ENCODE data around the gene LTA. TPM values are rescaled to one million over a fixed set of nuclear protein-coding genes. Genes with fewer than 3 reads are reported as not detected.
"Not testable (repeated sequence)": the region's sequence is repeated elsewhere in the genome, so short reads cannot be mapped to it uniquely, and the experiment has no call there.

Gene LTA
- total RNA-seq, 1 experiment from 2014 or later = 1.1 TPM

DNA sequence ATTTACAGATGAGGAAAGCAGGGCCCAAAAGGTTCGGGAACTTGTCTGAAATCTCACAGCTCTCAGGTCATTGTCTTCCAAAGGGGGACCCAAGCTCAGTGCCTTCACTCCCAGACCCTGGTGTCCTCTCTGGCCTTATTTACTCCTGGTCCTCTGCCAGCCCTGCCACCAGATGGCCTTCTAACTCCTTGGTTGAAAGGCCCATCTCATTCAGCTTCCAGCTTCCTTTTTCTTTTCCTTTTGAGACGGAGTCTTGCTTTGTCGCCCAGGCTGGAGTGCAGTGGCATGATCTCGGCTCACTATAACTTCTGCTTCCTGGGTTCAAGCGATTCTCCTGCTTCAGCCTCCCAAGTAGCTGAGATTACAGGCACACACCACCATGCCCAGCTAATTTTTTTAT lies 20.7 kb upstream of the LTA start:
- not testable (repeated sequence) for H2AFZ ChIP-seq (ENCODE audit: low read depth, low read length, poor library complexity, severe bottlenecking); ATAC-seq; BruUV-seq (replicated peaks); H4K20me1 ChIP-seq (ENCODE audit: insufficient read depth); H3K4me3 ChIP-seq (replicated peaks in 1 of 2; ENCODE audit: low read depth in 1 of 2, low read length in 2 of 2); H3K27ac ChIP-seq (ENCODE audit: low read depth, low read length); H3K4me2 ChIP-seq (ENCODE audit: low read length); H3K27me3 ChIP-seq (ENCODE audit: insufficient read depth, low read length); H3K9me2 ChIP-seq (ENCODE audit: insufficient read depth); H3K9ac ChIP-seq (ENCODE audit: low read length); DNase-seq (ENCODE audit: low read depth, low spot score); H3K9me3 ChIP-seq (ENCODE audit: control insufficient read depth in 1 of 2, insufficient read depth in 1 of 2, low read depth in 1 of 2, low read length in 2 of 2)
- Histone ChIP-seq H3K36me3 (ENCODE audit: control insufficient read depth in 1 of 2, insufficient read depth in 2 of 2, low read length in 2 of 2) (peaks cover 4 to 16% of the 10 kb centered on the region in 2 experiments; a peak in 2 of 4 replicates), H3K4me1 (ENCODE audit: control insufficient read depth in 1 of 2, insufficient read depth in 2 of 2, low read length in 2 of 2) (peaks cover 8 to 17% of the 10 kb centered on the region in 2 experiments), H3K79me2 (ENCODE audit: insufficient read depth, low read length) (peaks cover 23% of the 10 kb centered on the region)
- intact Hi-C loops (cut with micrococcal nuclease) = loop anchor here (1.0 kb wide), 1 partner anchor 47 kb away; no protein-coding TSS in a partner anchor
- RAD21 ChIA-PET (ENCODE audit: low non-redundant PET in 1 of 2, low total read pairs in 2 of 2, uncharacterized antibody in 2 of 2, unreplicated experiment in 2 of 2) = interaction anchor here in 1 of 2 experiments (0.9 to 1.3 kb wide), 2 partner anchors 45 to 47 kb away, joined by 4 to 6 read pairs; no protein-coding TSS in a partner anchor
- CTCF ChIA-PET = interaction anchor here (1.0 to 2.1 kb wide), 4 partner anchors 35 to 51 kb away, joined by 3 to 52 read pairs (median 9); partner anchors contain the start of gene LST1
- TF ChIP-seq, protein P1, sequence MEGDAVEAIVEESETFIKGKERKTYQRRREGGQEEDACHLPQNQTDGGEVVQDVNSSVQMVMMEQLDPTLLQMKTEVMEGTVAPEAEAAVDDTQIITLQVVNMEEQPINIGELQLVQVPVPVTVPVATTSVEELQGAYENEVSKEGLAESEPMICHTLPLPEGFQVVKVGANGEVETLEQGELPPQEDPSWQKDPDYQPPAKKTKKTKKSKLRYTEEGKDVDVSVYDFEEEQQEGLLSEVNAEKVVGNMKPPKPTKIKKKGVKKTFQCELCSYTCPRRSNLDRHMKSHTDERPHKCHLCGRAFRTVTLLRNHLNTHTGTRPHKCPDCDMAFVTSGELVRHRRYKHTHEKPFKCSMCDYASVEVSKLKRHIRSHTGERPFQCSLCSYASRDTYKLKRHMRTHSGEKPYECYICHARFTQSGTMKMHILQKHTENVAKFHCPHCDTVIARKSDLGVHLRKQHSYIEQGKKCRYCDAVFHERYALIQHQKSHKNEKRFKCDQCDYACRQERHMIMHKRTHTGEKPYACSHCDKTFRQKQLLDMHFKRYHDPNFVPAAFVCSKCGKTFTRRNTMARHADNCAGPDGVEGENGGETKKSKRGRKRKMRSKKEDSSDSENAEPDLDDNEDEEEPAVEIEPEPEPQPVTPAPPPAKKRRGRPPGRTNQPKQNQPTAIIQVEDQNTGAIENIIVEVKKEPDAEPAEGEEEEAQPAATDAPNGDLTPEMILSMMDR (IDR thresholded peaks at IDR 0.05 in 2 of 3, conservative IDR thresholded peaks at IDR 0.05 in 1 of 3; ENCODE audit: borderline replicate concordance in 1 of 3, insufficient read depth in 1 of 3, low read depth in 2 of 3, low read length in 2 of 3) = peak in 2 of 3 experiments; percentile 36 to 39; a peak in 2 of 6 replicates
- POLR2A ChIA-PET = interaction anchor here (1.1 to 1.8 kb wide), 2 partner anchors 10 to 47 kb away, joined by 5 to 6 read pairs; partner anchors contain the start of gene DDX39B

DNA sequence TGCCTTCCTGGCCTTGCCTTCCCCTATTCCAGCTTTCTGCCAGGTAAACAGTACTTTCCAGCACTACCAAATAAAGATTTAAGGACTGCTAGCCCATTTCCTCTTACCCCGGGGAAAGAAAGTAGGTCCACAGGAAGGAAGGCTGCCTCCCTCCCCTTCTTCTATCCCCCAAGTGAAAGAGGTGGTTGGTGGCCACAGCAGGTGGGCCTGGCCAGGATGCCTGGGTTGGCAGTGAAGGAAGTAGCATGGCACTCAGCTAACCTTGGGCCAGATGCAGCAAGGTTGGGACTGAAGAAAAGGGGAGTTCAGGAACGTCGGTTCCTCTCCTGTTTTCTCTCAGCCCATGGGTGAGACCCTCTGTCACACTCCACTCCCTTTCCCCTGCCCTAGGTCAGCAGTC lies 15.8 kb upstream of the LTA start:
- ATAC-seq = no peak
- Histone ChIP-seq H3K27ac (ENCODE audit: low read depth, low read length) (no peak overlapping the region), H3K79me2 (ENCODE audit: insufficient read depth, low read length) (peaks cover 6% of the 10 kb centered on the region; the same call in 1 of the 2 replicates), H3K36me3 (ENCODE audit: control insufficient read depth in 1 of 2, insufficient read depth in 2 of 2, low read length in 2 of 2) (peaks cover 19 to 20% of the 10 kb centered on the region in 2 experiments), H3K4me1 (ENCODE audit: control insufficient read depth in 1 of 2, insufficient read depth in 2 of 2, low read length in 2 of 2) (peaks cover 5 to 24% of the 10 kb centered on the region in 2 experiments; a peak in 3 of 4 replicates), H3K27me3 (ENCODE audit: insufficient read depth, low read length) (no peaks in the 10 kb centered on the region), H3K4me2 (ENCODE audit: low read length) (no peak overlapping the region), H4K20me1 (ENCODE audit: insufficient read depth) (no peaks in the 10 kb centered on the region), H3K9me2 (ENCODE audit: insufficient read depth) (no peaks in the 10 kb centered on the region), H3K9ac (ENCODE audit: low read length) (no peak overlapping the region), H3K4me3 (replicated peaks in 1 of 2; ENCODE audit: low read depth in 1 of 2, low read length in 2 of 2) (no peak overlapping the region), H3K9me3 (ENCODE audit: control insufficient read depth in 1 of 2, insufficient read depth in 1 of 2, low read depth in 1 of 2, low read length in 2 of 2) (no peaks in the 10 kb centered on the region), H2AFZ (ENCODE audit: low read depth, low read length, poor library complexity, severe bottlenecking) (no peak overlapping the region)
- RAD21 ChIA-PET (ENCODE audit: low non-redundant PET in 1 of 2, low total read pairs in 2 of 2, uncharacterized antibody in 2 of 2, unreplicated experiment in 2 of 2) = no interaction called here
- no TSS peak for BruUV-seq (replicated peaks)
- POLR2A ChIA-PET = no interaction called here
- no peak for TF ChIP-seq YY1 (IDR thresholded peaks at IDR 0.05; ENCODE audit: extremely low read depth, insufficient replicate concordance, low read depth, low read length)
- TF ChIP-seq FOSL1 (IDR thresholded peaks at IDR 0.05; ENCODE audit: low read depth) = no peak
- TF ChIP-seq, protein P1 (IDR thresholded peaks at IDR 0.05 in 2 of 3, conservative IDR thresholded peaks at IDR 0.05 in 1 of 3; ENCODE audit: borderline replicate concordance in 1 of 3, insufficient read depth in 1 of 3, low read depth in 2 of 3, low read length in 2 of 3) = no peak
- no peak for TF ChIP-seq EZH2 (IDR thresholded peaks at IDR 0.05)
- TF ChIP-seq, protein P2, sequence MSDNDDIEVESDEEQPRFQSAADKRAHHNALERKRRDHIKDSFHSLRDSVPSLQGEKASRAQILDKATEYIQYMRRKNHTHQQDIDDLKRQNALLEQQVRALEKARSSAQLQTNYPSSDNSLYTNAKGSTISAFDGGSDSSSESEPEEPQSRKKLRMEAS (IDR thresholded peaks at IDR 0.05) = no peak
- TF ChIP-seq CBX3 (IDR thresholded peaks at IDR 0.05; ENCODE audit: low read depth) = no peak
- no peak for TF ChIP-seq TCF7L2 (IDR thresholded peaks at IDR 0.05; ENCODE audit: borderline replicate concordance, extremely low read depth, insufficient read depth, insufficient read length)
- TF ChIP-seq POLR2AphosphoS5 (IDR thresholded peaks at IDR 0.05; ENCODE audit: low read depth, low read length) = no peak
- no peak for TF ChIP-seq ZFX (IDR thresholded peaks at IDR 0.05)
- no peak for TF ChIP-seq POLR2A (IDR thresholded peaks at IDR 0.05; ENCODE audit: borderline replicate concordance, extremely low read depth, insufficient read depth, insufficient read length)
- CTCF ChIA-PET = no interaction called here
- intact Hi-C loops (cut with micrococcal nuclease) = no loop called here
- no peak for DNase-seq (ENCODE audit: low read depth, low spot score)
